GM18517 (cell line): ENCODE results near the gene ABCB10.
"Not testable (repeated sequence)": the region's sequence is repeated elsewhere in the genome, so short reads cannot be mapped to it uniquely, and the experiment has no call there.

Experiments used
- ATAC-seq: cut with Tn5 transposase; IDR thresholded peaks from one replicate; pipeline ENCODE4 v1.9.1; 2021; ENCODE audit warnings: mild to moderate bottlenecking, moderate library complexity; ENCODE audit not compliant: unreplicated experiment

The ABCB10 gene

GRCh38 chr1:229558460-229559335, at the start of gene ABCB10:
ABCB10 (minus strand) TSS chr1:229558707; CDS start chr1:229558652, 55 bp downstream.
- peak; percentile 77 for ATAC-seq

GRCh38 chr1:229607370-229607769, 48.9 kb upstream of the ABCB10 start:
- ATAC-seq: no peak

GRCh38 chr1:229603371-229604005, 45.0 kb upstream of the ABCB10 start:
- no peak for ATAC-seq

GRCh38 chr1:229600229-229600628, 41.7 kb upstream of the ABCB10 start:
- ATAC-seq: no peak

- ATAC-seq: no peak
These were observed 40.9 kb upstream of the ABCB10 start for GRCh38 chr1:229599218-229599954.

GRCh38 chr1:229597877-229598276, 39.4 kb upstream of the ABCB10 start:
- no peak for ATAC-seq

GRCh38 chr1:229596925-229597699, 38.6 kb upstream of the ABCB10 start:
- no peak for ATAC-seq

- ATAC-seq: not testable (repeated sequence)
These were observed 37.4 kb upstream of the ABCB10 start for GRCh38 chr1:229595876-229596275.

- no peak for ATAC-seq
These were observed 35.9 kb upstream of the ABCB10 start for GRCh38 chr1:229594227-229595008.

- no peak for ATAC-seq
These were observed 35.3 kb upstream of the ABCB10 start for GRCh38 chr1:229593800-229594199.

- ATAC-seq: no peak
These were observed 31.6 kb upstream of the ABCB10 start for GRCh38 chr1:229590119-229590518.

GRCh38 chr1:229585338-229585737, 26.8 kb upstream of the ABCB10 start:
- ATAC-seq: no peak

- ATAC-seq: no peak
These were observed 24.2 kb upstream of the ABCB10 start for GRCh38 chr1:229582715-229583114.

- ATAC-seq: no peak
These were observed 23.6 kb upstream of the ABCB10 start for GRCh38 chr1:229582011-229582694.

- ATAC-seq: no peak
These were observed 23.0 kb upstream of the ABCB10 start for GRCh38 chr1:229581485-229581884.

- peak; percentile 69 for ATAC-seq
These were observed 20.7 kb upstream of the ABCB10 start for GRCh38 chr1:229579059-229579673.

GRCh38 chr1:229578168-229579058, 19.9 kb upstream of the ABCB10 start:
- ATAC-seq: no peak
